Fibroblast of lung (primary cell): ENCODE data around the gene DLG2.

Experiments used
- CTCF ChIP-seq, 2 donors: IDR thresholded peaks in 1 of 2; conservative IDR thresholded peaks in 1 of 2; 1 replicate in 1 of 2; 2 replicates in 1 of 2; pipeline ENCODE4 v1.5.1; 2011 to 2012; ENCODE audit warnings: low read length in 2 of 2, control low read depth in 1 of 2, inconsistent platforms in 1 of 2, low read depth in 1 of 2, mild to moderate bottlenecking in 1 of 2
- EZH2 ChIP-seq: IDR thresholded peaks from 2 replicates; pipeline ENCODE4 v1.5.1; 2012; ENCODE audit warnings: low read length, control low read depth, mild to moderate bottlenecking; ENCODE audit errors: missing control alignments

- TF ChIP-seq CTCF (conservative IDR thresholded peaks at IDR 0.05 in 1 of 2, IDR thresholded peaks at IDR 0.05 in 1 of 2; ENCODE audit: low read depth in 1 of 2, low read length in 2 of 2) (no peak), EZH2 (no peak)
These were observed 2054.3 kb downstream of the DLG2 start for GRCh38 chr11:83572581-83573496.
